Liver (tissue), 3 donors: ENCODE results near the gene TPRKB.

Source experiments
- HNF4G ChIP-seq: IDR thresholded peaks from 2 replicates; pipeline ENCODE4 v1.6.1; 2016; ENCODE audit warnings: antibody characterized with exemption
- JUND ChIP-seq, 2 donors: IDR thresholded peaks; 2 replicates each; pipeline ENCODE4 v1.6.1; 2016; ENCODE audit warnings: antibody characterized with exemption in 2 of 2
- RAD21 ChIP-seq, 2 donors: IDR thresholded peaks; 2 replicates each; pipeline ENCODE4 v1.6.1; 2016; ENCODE audit warnings: antibody characterized with exemption in 2 of 2, mild to moderate bottlenecking in 2 of 2
- TF ChIP-seq, protein P1 (sequence below): fragments of 150-350 bp; IDR thresholded peaks from 2 replicates; pipeline ENCODE4 v1.5.1; 2017; ENCODE audit warnings: improper control_type of control experiment, low read depth, low read length; ENCODE audit not compliant: missing input control
- TF ChIP-seq, protein P2 (sequence below): IDR thresholded peaks from 2 replicates; pipeline ENCODE4 v1.6.1; 2016; ENCODE audit warnings: antibody characterized with exemption
- donor health status: healthy.
- donor health status: healthy.

DNA sequence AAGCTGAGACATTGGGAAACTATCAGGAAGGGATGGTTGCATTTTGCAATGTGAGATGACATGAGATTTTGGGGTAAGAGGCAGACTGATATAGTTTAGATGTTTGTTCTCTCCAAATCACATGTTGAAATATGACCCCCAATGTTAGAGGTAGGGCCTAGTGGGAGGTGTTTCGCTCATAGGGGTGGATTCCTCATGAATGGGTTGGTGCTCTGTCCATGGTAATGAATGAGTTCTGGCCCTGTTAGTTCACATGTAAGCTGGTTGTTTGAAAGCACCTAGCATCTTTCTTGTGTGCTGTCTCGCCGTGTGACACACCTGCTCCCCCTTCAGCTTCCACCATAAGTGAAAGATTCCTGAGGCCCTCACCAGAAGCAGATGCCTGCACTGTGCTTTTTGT, 37.7 kb downstream of the TPRKB start:
- TF ChIP-seq, protein P1, sequence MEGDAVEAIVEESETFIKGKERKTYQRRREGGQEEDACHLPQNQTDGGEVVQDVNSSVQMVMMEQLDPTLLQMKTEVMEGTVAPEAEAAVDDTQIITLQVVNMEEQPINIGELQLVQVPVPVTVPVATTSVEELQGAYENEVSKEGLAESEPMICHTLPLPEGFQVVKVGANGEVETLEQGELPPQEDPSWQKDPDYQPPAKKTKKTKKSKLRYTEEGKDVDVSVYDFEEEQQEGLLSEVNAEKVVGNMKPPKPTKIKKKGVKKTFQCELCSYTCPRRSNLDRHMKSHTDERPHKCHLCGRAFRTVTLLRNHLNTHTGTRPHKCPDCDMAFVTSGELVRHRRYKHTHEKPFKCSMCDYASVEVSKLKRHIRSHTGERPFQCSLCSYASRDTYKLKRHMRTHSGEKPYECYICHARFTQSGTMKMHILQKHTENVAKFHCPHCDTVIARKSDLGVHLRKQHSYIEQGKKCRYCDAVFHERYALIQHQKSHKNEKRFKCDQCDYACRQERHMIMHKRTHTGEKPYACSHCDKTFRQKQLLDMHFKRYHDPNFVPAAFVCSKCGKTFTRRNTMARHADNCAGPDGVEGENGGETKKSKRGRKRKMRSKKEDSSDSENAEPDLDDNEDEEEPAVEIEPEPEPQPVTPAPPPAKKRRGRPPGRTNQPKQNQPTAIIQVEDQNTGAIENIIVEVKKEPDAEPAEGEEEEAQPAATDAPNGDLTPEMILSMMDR = no peak
- TF ChIP-seq, protein P2, sequence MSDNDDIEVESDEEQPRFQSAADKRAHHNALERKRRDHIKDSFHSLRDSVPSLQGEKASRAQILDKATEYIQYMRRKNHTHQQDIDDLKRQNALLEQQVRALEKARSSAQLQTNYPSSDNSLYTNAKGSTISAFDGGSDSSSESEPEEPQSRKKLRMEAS = no peak
- TF ChIP-seq HNF4G (no peak), RAD21 (IDR thresholded peaks at IDR 0.05) (no peak), JUND (IDR thresholded peaks at IDR 0.05) (no peak)
